Kasumi-1 (cell line): Measurements from ENCODE around the gene TNIP2.
"Not testable (repeated sequence)": the region's sequence is repeated elsewhere in the genome, so short reads cannot be mapped to it uniquely, and the experiment has no call there.

ENCODE experiments used
- DNase-seq, 2 experiments: peaks; one replicate each; lab custom pipeline; 2025; lab: John Stamatoyannopoulos, UW

The TNIP2 gene

DNA sequence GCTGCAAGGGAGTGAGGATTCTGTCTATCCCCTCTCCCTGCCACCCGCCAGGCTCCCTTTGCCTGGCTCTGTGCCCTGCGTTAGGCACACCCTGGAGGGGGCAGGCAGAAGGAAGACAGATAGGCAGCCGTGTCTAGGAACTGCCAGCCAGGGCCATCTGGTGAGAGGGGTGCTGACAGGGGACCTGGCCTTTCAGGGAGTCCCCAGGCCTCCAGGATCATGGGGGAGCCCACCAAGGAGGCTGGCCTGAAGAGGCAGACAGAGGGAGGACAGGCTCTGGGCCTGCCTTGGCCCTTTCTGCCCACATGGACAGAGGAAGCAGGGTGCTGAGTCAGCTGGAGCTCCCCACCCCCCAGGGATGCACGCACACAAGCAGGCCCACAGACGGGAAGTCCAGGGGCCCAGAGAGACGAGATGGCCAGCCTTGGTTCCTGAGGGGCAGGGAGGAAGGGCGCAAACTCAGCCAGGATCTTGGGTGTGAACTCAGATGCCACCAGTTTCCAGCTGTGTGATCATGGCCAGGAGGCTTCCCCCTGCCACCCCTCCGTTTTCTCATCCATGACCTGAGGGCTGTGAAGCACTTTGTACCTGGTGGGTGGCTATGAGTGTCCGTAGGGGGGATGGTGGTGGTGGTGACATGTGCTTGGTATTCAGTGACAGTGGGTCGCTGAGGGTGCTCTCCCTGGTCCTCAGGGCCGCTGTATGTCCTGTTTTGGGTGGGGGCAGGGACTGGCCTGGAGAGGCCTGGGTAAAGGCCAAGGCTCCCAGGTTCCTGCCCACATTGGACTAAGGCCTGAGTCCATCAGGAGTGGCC, 38.6 kb upstream of the TNIP2 start:
- DNase-seq: peak in 1 of 2 experiments; percentile 27

DNA sequence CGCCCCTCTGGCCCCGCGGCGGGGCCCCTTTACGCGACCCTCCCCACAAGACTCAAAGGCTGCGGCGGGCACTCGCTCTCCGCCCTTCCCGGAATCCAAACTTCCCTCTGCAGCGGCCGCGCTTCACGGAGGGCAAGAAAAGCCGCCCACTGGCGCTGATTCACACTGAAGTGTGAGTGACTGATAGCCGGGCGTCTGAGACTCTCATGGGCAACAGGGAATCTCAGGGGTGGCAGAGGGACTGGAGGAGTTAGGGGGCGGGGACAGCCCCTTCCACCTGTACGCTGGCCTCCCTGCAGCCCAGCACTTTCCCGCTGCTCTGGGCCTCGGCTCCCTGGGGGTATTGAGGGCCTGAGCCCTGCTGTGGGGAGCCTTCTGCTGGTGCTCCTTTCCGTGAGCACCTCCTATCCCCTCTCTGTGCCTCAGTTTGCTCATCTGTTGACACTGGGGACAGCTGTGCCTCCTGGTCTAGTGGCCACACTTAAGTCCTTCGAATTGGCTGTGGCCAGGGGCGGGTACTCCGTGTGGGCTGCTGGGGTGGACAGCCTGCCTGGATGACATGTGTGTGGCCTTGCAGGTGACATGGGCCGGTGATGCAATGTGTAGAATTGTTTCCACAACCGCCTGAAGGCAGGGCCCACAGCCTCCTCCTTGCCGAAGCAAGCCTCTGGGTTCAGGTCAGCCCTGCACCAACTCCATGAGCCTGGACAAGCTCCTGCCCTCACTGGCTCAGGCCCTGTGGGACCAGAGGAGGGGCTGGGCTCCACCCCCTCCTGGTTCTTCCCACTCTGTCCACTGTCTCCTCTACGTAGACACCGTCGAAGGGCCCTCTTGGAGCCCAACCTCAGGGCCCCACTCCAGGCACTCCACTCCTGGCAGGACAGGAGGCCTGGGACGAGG, 37.7 kb upstream of the TNIP2 start:
- DNase-seq: no peak

DNA sequence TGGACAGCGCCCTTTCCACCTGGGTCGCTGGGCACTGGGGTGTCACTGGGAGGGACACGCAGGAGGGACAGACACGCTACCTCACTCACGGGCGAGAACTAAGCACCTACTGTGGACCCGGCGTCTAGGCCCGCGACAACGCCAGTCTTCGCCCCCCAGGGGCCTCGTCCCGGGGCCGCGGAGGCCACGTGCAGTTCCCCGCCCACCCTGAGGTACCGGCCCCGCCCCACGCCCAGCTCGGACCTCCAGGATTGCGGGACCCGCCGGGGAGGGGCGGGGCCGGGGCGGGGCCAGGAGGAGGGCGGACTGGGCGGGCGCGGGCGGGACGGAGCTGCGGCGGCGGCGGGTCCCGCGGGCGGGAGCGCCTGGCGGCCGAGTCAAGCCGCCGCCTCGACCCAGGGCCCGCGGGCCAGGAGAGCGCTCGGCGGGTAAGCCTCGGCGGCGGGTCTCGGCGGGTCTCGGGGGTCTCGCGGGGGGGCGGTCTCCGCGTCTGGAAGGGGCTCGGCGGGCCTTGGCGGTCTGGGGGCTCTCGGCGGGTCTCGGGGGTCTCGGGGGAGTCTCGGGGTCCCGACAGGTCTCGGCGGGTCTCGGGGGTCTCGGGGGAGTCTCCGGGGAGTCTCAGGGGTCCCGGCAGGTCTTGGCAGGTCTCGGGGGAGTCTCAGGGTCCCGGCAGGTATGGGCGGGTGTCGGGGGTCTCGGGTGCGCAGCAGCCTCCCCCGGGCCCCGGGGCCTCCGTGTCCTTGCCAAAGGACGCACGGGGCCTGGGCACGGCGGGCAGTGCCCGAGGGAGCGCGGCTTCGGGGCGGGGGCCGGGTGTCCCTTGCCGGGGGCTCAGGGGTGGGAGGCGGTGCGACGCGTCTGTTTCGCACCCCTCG, 36.8 kb upstream of the TNIP2 start, which contains the start of gene SH3BP2:
Gene SH3BP2, plus strand, starts transcription at position 375 of the 875 bp plus-strand sequence. CDS start 27,533 bp downstream, outside the sequence.
- no peak for DNase-seq

DNA sequence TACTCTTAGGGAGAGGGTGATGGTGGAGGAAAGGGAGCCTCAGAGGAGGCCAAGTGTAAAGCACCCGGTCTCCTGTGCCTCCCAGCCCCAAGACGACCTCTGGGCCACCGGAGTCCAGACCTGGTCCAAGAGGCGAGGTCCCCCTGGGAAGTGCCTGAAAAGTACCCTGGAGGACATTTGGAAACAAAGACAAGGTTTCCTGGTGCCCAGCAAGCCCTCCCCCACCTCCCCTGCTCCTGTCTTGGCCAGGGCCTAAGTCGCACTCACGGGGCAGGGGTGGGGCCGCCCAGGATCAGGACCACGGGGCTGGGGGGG, 36.2 kb upstream of the TNIP2 start:
- no peak for DNase-seq

DNA sequence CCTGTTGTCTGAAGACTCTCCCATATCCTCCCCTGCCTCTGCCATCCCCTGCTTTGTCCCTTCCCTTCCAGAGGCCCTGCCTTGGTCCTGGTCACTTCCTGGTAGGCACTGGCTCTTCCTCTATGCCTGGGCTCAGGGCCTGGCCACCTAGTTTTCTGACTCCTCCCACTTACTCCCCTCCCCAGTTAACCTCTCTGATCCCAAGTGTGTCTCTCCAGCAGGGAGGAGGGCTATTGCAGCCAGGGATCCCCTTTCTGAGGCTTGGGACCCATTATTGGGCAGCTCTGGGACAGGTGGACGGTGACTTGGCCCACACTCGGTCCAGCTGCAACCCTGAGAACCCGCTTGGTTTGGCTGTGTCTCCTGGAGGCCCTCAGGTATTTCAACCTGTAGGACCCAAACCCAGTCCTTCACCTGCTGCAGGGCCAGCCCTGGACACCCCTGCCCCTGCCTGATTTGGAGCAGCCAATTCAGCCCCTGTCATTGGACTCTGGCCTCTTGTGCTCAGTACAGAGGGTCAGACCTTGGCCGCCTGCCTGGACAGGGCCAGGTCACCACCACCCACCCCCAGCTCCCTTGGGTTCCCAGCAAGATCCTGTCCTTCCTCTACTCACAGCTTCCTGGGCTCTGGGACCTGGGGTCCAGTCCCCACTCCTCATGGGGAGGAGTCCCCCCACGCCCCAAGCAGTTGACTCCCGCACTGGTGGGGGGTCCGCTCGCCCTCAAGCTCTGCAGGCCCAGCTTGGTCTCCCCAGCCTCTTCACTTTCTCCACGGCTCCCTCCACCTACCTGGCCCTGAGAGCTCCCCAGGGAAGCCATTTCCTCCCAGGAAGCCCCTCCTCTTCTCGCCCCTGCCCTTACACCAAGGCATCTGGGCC, 35.6 kb upstream of the TNIP2 start:
- DNase-seq: no peak

DNA sequence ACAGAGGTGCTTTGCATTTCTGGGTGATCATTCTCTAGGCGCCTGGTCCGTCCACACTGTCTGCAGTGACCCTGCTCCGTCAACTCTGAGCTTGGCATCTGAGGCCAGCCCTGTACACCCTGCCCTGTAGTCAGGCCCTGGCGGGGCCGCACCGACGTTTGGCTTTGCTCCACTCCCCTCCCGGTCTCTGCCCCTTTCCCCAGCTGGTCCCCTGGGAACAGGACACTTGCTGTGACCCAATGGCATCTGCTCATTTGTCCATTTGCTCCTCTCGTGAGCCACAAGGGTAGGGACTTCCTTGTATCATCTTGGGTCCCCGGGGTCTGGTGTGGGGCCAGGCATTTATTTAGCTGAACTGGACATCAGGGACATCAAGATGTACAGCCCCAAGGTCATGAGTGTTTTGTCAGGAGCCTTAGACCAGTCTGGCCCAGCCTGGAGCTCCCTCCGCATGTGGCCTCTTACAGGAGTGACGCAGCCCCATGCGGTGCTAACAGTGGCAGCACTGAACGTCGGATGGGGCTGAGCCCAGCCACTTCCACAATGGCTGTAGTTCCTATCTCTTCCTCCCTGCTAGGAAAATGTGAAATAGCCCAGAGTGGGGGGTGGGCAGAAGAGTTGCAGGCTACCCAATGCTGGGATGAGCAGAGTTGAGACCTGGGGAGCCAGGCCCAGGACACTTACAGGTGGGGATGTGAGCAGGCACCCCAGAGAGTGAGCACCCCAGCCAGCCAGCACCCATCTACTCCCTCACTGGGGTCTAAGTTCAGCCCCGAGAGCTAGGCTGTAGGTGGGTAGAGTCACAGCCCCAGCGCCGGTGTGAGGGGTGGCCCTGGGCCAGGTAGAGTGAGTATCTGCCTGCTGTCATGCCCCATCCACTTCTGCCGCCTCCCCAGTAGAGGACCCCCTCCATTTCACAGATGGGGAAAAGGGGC, 34.7 kb upstream of the TNIP2 start:
- no peak for DNase-seq

DNA sequence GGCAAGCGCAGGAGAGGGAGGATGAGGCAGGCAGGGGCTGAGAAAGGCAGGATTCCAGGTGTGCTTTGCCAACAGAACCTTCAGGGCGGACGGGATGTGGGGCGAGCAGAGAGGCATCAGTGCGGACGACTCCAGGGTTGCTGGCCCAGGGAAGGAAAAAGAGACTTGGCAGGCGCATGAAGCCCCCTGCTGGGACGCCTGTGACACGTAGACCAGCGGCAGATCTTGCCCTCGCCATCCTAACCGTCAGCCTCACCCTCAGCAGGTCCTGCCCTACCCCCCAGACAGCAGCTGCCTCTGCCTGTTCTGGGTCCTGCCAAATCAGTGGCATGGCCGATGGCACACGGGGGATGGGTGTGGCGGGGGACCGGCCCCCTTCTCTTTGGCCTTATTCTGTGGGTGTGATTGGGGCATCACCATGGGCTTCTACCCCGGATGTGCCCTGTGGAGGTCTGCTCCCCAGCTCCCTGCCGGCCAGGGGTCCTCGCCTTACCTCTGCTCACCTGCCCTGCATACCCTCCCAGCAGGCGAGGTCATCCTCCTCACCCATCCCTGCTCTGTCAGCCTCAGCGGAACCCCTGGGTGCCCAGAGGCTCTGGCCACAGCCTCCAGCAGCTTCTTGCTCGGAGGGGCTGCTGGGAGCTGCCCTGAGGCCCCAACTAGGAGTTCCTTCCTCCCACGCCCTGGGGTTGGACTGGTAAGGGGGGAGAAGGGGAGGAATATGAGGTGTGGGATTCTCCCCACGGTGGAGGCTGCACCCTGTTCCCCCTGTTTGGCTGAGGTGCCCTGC, 33.9 kb upstream of the TNIP2 start:
- DNase-seq: no peak

DNA sequence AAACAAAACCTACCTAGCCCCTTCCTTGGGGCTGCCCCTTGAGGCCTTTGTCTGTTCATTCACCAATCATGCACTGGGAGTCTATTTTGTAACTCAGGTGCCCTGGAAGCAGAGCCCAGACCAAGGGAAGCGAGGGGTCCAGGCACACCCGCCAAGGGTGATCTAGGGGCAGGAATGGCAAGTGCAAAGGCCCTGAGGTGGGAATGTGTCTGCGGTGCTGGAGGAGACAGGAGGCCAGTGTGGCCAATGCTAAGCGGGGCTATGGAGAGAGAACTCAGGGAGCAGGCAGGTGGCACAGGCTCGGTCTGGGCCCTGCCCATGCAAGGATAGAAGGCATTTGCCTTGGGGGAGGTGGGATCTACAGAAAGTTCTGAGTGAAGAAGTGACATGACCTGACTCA, 33.2 kb upstream of the TNIP2 start:
- no peak for DNase-seq

DNA sequence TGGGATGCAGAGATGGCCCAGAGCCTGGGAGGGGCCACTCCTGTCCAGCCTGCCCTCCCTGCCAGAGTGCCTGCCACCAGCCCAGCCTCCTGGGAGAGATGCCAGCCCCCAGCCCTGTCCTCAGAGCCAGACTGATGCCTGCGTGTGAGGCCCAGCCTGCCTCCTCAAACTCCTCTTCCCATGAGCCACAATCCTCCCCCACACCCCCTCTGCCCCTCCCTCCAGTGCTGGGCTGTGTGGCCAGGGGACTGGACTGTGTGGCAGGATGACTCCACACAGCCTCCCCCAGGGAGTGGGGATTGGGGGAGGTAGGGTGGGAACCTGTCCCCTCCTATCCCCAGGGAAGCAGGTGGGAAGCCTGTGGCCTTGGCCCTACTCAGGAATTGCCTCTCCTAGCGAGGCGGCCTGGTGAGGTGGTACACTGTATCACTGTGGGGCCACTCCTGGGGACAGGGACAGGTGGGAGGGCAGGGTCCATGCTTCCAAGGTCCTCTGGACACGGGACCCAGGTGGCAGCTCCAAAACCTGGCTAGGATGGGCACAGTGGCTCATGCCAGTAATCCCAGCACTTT, 32.5 kb upstream of the TNIP2 start:
- no peak for DNase-seq

DNA sequence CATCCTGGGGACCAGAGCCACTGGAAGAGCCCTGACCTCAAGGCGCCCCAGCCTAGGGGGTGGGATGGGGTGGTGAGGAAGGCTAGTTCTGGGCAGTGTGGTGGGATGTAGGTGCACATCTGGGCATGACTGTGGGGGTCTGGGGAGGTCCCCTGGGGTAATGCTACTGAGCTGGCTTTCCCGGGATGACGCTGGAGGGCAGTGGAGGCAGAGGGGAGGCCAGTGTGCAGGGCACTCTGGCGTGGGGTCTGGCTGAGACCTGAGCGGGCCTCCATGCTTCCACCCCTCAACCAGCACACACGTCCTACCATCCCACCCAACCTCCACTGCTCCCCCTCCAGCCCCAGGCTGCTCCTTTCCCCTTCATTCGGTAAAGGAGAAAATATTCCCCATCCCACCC, 32.0 kb upstream of the TNIP2 start:
- DNase-seq: no peak

DNA sequence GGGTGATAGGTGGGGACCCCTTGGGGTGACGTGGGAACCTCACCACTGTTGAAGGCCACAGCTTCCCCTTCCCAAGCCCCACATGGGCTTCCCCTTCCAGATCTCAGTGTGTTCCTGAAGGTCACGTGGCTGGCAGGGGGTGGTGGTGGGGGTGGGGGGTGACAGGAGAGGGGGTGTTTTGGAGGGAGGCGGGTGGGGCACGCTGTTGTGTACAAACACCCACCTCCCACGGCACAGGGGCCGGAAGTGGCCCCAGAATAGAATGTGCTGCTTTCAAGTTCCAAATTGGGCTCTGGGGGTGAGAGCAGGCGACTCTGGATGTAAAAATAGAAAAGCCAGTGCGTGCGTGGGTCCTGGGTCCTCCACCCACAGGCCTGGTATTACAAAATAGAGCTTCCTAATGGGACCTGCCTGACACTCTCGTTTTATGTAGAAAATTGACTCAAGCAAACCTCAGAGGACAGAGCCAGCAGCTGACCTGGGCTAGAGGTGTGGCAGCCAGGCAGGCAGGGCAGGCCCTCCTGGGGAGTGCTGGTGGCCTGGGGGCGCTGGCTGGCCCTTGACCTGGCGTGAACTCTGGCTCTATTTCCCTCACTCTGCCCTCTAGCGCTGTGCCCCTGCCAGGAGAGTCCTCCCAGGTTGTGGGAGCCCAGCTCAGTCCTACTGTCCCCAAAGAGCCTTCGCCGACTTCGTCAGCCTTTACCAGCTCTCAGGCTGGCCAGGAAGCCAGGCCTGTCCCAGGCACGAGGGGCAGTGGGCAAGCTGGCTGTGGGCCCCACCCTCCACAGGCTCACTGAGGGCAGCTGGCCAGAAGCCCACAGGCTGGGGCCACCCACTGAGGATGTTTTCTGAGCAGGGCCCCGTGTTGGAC, 31.3 kb upstream of the TNIP2 start:
- DNase-seq: peak; percentile 89 to 93

DNA sequence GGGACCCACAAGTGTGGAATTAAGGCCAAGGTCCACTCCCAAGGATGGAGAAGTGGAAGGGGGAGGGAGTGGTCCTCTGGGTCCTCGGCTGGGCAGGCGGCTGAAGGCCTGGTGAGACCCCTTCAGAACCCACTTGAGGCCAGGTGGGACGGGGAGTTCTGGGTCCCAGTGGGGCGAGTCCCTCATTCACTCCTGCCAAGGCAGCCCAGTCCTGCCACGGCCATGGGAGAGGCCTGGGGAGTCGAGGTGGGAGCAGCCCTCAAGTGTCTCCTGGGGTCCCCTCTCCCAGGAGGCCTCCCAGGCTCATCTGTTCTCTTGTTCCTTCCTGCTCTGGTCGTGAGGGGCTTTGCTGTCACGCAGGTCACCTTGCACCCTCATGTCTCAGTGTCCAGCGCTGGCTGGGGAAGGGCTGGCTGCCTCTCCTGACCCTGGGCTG, 30.7 kb upstream of the TNIP2 start:
- DNase-seq: no peak

DNA sequence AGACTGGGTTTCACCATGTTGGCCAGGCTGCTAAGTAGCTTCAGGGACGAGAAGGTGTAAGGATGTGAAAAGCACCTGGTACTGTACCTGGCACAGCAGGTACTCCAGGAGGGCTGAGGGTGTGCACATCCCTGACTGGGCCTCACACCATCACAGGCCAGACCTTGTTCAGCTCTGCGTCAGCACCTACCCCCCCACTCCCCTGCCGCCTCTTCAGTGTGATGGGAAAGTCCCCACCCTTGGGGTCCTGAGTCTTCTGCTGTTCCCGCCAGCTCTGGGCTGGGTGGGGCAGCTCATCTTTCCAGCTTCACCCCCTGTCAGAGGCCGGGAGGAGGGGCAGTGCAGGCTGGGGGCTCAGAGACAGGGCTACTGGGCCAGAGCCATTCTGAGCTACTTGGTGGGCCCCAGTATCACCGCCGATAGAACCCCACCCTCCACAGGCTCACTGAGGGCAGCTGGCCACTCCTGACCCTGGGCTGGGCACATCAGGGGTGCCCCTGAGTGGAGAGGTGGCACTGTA, 30.1 kb upstream of the TNIP2 start:
- DNase-seq: no peak

DNA sequence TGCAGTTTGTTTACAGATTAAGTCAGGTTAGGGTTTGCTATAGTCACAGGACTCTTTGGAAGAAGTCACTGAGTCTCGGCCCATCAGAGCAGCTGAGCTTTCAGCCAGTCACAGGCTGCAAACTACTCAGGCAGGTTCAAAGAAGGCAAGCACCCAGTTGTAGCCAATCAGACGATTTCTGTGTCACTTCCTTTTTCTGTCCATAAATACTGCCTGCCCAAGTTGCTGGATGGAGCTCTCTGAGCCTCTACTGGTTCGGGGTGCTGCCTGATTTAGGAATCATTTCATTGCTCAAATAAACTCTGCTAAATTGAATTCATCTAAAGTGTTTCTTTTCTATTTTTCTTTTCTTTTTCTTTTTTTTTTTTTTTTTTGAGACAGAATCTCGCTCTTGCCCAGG, 29.5 kb upstream of the TNIP2 start:
- DNase-seq: peak; percentile 81 to 84

DNA sequence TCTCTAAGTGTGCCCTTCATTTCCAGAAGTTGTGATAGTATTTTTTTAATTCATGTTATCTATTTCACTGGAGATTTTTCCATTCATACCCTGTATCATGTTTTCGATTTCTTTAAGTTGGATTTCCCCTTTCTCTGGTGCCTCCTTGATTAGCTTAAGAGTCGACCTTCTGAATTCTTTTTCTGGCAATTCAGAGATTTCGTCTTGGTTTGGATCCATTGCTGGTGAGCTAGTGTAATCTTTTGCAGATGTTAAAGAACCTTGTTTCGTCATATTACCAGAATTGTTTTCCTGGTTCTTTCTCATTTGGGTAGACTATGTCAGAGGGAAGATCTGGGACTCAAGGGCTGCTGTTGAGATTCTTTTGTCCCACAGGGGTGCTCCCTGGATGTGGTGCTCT, 27.7 kb upstream of the TNIP2 start:
- DNase-seq: no peak

DNA sequence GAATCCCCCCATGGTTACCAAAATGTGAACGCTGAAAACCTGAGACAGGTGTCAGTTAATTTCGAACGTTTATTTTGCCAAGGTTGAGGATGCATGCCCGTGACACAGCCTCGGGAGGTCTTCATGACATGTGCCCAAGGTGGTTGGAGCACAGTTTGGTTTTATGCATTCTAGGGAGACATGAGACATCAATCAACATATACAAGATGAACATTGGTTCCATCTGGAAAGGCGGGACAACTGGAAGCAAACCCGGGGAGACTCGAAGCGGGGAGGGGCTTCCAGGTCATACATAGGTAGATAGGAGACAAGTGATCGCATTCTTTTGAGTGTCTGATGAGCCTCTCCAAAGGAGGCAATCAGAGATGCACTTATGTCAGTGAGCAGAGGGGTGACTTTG, 25.8 kb upstream of the TNIP2 start:
- DNase-seq: no peak

DNA sequence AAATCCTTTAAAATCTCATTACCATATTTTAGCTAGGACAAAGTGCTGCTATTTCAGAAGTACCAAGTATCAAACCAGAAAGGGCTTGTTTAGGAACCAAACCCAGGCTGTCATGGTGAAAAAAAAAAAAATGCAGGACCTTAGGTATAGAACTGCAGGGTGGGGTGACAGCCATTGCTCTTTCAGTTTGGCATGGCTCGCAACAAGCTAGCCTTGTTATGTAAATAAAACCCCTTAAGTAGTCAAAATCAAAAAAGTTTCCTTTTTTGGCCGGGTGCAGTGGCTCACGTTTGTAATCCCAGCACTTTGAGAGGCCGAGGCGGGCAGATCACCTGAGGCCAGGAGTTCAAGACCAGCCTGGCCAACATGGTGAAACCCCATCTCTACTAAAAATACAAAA, 24.5 kb upstream of the TNIP2 start:
- not testable (repeated sequence) for DNase-seq

DNA sequence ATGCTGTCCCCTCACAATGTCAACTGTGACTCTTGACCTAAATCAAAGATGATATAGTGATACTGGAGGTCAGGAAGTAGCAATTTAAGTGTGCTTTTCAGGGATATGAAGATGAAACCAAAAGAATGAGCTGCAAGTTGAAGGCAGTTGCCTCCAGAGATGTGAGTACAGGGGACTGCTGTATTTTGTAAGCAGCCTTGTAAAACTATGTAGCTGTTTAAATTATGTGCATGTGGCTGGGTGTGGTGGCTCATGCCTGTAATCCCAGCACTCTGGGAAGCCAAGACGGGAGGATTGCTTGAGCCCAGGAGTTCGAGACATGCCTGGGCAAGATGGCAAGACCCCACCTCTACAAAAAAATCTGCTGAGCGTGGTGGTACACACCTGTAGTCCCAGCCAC, 15.1 kb upstream of the TNIP2 start:
- no peak for DNase-seq
